Upper lobe of left lung (tissue), 6 donors: Measurements from ENCODE around the gene SEPSECS. TPM values are rescaled to one million over a fixed set of nuclear protein-coding genes. Genes with fewer than 3 reads are reported as not detected.

ENCODE experiments used
- ATAC-seq, 2 donors: fragments of 200-7000 bp; cut with Tn5 transposase; one replicate each; pipeline ENCODE4 v1.9.1; 2022; ENCODE audit warnings: mild to moderate bottlenecking in 2 of 2, moderate library complexity in 2 of 2; ENCODE audit not compliant: low FRiP score in 2 of 2
- DNase-seq, 2 donors: peaks; one replicate each; pipeline ENCODE4 v3.0.0-alpha.2; 2019 to 2020
- H3K27ac ChIP-seq, 4 donors: fragments of 200-600 bp; sonication (generic); one replicate each; pipeline ENCODE4 v1.5.1; 2016 to 2019
- H3K27me3 ChIP-seq, 4 donors: fragments of 200-600 bp; sonication (generic); one replicate each; pipeline ENCODE4 v1.5.1; 2017 to 2019
- H3K36me3 ChIP-seq, 4 donors: fragments of 200-600 bp; sonication (generic); one replicate each; pipeline ENCODE4 v1.5.1; 2016 to 2019
- H3K4me1 ChIP-seq, 4 donors: fragments of 200-600 bp; sonication (generic); one replicate each; pipeline ENCODE4 v1.5.1; 2018 to 2019
- H3K4me3 ChIP-seq, 4 donors: fragments of 200-600 bp; sonication (generic); one replicate each; pipeline ENCODE4 v1.5.1; 2017 to 2019; ENCODE audit warnings: mild to moderate bottlenecking in 2 of 4, moderate library complexity in 1 of 4
- H3K9me3 ChIP-seq, 4 donors: fragments of 200-600 bp; sonication (generic); one replicate each; pipeline ENCODE4 v1.5.1; 2018 to 2019
- EP300 ChIP-seq, 4 donors: sonication (generic); formaldehyde crosslinking; IDR thresholded peaks; one replicate each; pipeline ENCODE4 v1.5.1; 2017; ENCODE audit warnings: antibody characterized with exemption in 4 of 4, control low read depth in 2 of 4
- POLR2A ChIP-seq, 4 donors: fragments of 450-650 bp; IDR thresholded peaks; one replicate each; pipeline ENCODE4 v1.5.1; 2016 to 2017; ENCODE audit warnings: antibody characterized with exemption in 4 of 4, mild to moderate bottlenecking in 2 of 4
- POLR2AphosphoS5 ChIP-seq, 2 donors: sonication (generic); formaldehyde crosslinking; IDR thresholded peaks; one replicate each; pipeline ENCODE4 v1.5.1; 2017; ENCODE audit warnings: antibody characterized with exemption in 2 of 2
- WGBS, 2 donors: methylation state at CpG; one replicate each; pipeline ENCODE4 v1.1.5; 2017 to 2018; 5-methylcytosine and 5-hydroxymethylcytosine counted together
- total RNA-seq, 6 donors: library from RNA; depleted of rRNA in 4 of 6; stranded (reverse); fragments of >200 nt in 4 of 6; gene quantifications; one replicate each; pipeline versions ENCODE4 v1.1.0 to v1.2.1, GENCODE V29; 2016 to 2021
- TF ChIP-seq, protein P1 (sequence below), 6 experiments: fragments of 450-650 bp in 4 of 6; fragments of 200-600 bp in 2 of 6; sonication (generic) in 2 of 6; IDR thresholded peaks; one replicate each; pipeline ENCODE4 v1.5.1; 2016 to 2019; ENCODE audit warnings: antibody characterized with exemption in 6 of 6
- donor health status: DM: no; HTN: no; CAD: no; lungs with moderate emphysema.
- donor health status: DM: no; HTN: yes; CAD: no; lungs with severe emphysema.

SEPSECS gene
- total RNA-seq, 6 donors from 2014 or later: 4.9 to 19.3 (median 8.9) TPM

GRCh38 chr4:25174674-25175073 lies 14.4 kb upstream of the SEPSECS start:
- 69 to 73% methylated on average over 3 of the region's 3 CpGs for WGBS, 2 donors
- no peak for ATAC-seq

DNA sequence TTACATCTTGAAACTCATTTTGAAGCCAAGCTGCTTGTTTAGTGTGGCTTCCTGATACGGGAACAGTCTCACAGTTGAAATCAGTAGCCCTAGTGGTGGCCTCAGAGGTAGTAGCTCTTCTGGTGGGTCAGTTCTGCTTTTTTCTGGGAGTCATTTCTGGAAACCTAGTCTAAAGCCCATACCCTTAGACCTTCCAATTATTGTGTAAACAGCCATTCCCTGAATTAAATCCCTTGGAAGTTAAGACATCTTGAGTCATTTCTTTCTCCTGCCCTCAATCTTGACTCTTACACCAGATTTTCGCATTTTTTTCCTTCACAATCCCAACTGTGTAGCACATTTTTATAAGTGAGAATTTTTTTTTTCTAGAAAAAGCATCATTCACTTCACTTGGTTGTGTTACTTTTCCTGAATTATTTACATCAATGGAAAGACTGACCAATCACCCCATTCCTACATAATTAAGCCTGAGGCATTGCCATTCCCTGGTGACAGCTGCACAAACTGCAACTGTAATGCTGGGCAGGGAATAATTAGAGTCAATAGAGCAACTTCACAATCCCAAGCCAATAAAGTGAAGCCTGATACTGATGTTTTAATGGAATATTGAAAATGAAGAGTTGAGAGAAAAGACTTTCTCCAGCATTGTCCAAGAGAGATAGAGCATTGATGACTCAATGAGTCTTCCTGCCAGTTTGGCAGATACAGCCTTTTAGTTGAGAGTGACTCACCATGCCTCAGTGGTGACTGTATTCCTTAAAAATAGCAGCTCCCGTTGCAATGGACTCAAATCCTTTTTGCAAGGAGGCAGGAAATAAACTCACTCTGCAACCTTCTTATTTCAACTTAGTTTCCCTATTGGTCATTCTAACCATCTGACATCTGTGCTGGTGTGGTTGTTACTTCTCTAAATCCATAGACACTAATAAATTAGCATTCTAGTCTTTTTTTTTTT lies 13.0 kb upstream of the SEPSECS start:
- no peaks in the 10 kb centered on the region for H3K36me3 ChIP-seq
- no peak overlapping the region for H3K4me3 ChIP-seq
- no peaks in the 10 kb centered on the region for H3K9me3 ChIP-seq
- peak in 1 of 2 donors; percentile 50 for DNase-seq
- no peak for TF ChIP-seq POLR2A (IDR thresholded peaks at IDR 0.05)
- TF ChIP-seq EP300 (IDR thresholded peaks at IDR 0.05): no peak
- TF ChIP-seq POLR2AphosphoS5 (IDR thresholded peaks at IDR 0.05): no peak
- TF ChIP-seq, protein P1, sequence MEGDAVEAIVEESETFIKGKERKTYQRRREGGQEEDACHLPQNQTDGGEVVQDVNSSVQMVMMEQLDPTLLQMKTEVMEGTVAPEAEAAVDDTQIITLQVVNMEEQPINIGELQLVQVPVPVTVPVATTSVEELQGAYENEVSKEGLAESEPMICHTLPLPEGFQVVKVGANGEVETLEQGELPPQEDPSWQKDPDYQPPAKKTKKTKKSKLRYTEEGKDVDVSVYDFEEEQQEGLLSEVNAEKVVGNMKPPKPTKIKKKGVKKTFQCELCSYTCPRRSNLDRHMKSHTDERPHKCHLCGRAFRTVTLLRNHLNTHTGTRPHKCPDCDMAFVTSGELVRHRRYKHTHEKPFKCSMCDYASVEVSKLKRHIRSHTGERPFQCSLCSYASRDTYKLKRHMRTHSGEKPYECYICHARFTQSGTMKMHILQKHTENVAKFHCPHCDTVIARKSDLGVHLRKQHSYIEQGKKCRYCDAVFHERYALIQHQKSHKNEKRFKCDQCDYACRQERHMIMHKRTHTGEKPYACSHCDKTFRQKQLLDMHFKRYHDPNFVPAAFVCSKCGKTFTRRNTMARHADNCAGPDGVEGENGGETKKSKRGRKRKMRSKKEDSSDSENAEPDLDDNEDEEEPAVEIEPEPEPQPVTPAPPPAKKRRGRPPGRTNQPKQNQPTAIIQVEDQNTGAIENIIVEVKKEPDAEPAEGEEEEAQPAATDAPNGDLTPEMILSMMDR (IDR thresholded peaks at IDR 0.05): no peak
- H3K27me3 ChIP-seq: no peaks in the 10 kb centered on the region
- peaks cover 5 to 16% (median 9%) of the 10 kb centered on the region in 4 donors for H3K4me1 ChIP-seq
- peak overlapping the region in 3 of 4 donors; percentile 41 to 62 (median 58) for H3K27ac ChIP-seq
- 53 to 73% methylated on average over 3 of the region's 3 CpGs for WGBS, 2 donors
- peak; percentile 81 to 96 for ATAC-seq

More at GRCh38 chr4:25174674-25175073, 14.4 kb upstream of the SEPSECS start:
- Histone ChIP-seq H3K27ac (no peak overlapping the region), H3K9me3 (no peaks in the 10 kb centered on the region), H3K4me1 (peaks cover 5 to 16% (median 9%) of the 10 kb centered on the region in 4 donors), H3K36me3 (no peaks in the 10 kb centered on the region), H3K27me3 (no peaks in the 10 kb centered on the region), H3K4me3 (no peak overlapping the region)
- peak in 1 of 2 donors; percentile 23 for DNase-seq
- TF ChIP-seq POLR2AphosphoS5 (IDR thresholded peaks at IDR 0.05) (no peak), EP300 (IDR thresholded peaks at IDR 0.05) (no peak), POLR2A (IDR thresholded peaks at IDR 0.05) (no peak)
- TF ChIP-seq, protein P1 (IDR thresholded peaks at IDR 0.05): no peak

DNA sequence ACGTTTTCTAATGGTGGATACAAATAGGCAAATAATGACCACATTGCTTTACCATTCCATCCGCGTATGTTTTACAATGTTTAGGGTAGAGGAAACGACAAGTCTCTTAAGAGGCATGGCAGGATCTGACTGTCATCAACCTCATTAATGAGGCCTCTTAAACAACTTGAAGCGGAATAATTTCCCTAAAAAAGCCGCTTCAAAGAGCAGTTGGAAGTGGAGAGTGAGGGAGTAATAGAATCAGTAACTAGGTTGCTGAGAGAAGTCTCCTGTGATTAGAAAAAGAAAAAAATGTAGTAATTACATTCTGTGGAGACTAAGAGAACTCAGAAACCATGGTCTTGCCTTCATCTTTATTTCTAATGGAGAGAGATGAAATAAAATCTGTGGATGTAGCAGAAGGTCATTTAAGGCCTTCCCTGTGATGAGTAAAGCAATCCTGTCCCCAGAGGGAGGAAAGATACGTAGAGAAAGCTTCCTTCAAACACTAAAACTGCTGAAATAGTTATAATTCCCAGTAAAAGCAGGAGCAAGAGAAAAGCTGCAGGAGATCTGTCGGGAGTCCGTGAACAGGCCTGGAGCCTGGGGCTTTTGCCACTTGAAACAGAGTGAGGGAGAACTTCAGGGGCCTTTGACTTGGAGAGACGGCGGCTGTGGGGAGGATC lies 11.1 kb upstream of the SEPSECS start:
- Histone ChIP-seq H3K4me3 (no peak overlapping the region), H3K36me3 (peaks cover 0 to 2% (median 0%) of the 10 kb centered on the region in 4 donors), H3K9me3 (no peaks in the 10 kb centered on the region), H3K27me3 (no peaks in the 10 kb centered on the region), H3K4me1 (peaks cover 5 to 16% (median 9%) of the 10 kb centered on the region in 4 donors), H3K27ac (no peak overlapping the region)
- WGBS, 2 donors: 91 to 92% methylated on average over 11 of the region's 11 CpGs
- ATAC-seq (no peak), DNase-seq (no peak)
- TF ChIP-seq POLR2A (IDR thresholded peaks at IDR 0.05) (no peak), EP300 (IDR thresholded peaks at IDR 0.05) (no peak), POLR2AphosphoS5 (IDR thresholded peaks at IDR 0.05) (no peak)
- TF ChIP-seq, protein P1 (IDR thresholded peaks at IDR 0.05): no peak

GRCh38 chr4:25169446-25169845 lies 9.2 kb upstream of the SEPSECS start:
- Histone ChIP-seq H3K36me3 (peaks cover 0 to 5% (median 0%) of the 10 kb centered on the region in 4 donors), H3K4me1 (peaks cover 5 to 15% (median 9%) of the 10 kb centered on the region in 4 donors), H3K9me3 (no peaks in the 10 kb centered on the region), H3K4me3 (no peak overlapping the region), H3K27me3 (no peaks in the 10 kb centered on the region), H3K27ac (no peak overlapping the region)
- TF ChIP-seq EP300 (IDR thresholded peaks at IDR 0.05): no peak
- TF ChIP-seq, protein P1 (IDR thresholded peaks at IDR 0.05): no peak
- TF ChIP-seq POLR2A (IDR thresholded peaks at IDR 0.05): no peak
- TF ChIP-seq POLR2AphosphoS5 (IDR thresholded peaks at IDR 0.05): no peak
- ATAC-seq (no peak), DNase-seq (no peak)
